HFFc6 (cell line): Measurements from ENCODE around the gene UBE2Q1. TPM values are rescaled to one million over a fixed set of nuclear protein-coding genes. Genes with fewer than 3 reads are reported as not detected.

Source experiments
- DNase-seq: peaks from one replicate; pipeline ENCODE4 v3.0.0-alpha.2; 2018
- H3K27ac Mint-ChIP-seq: 2 replicates; pipeline ENCODE4 v1.8.0; 2020; ENCODE audit warnings: mild to moderate bottlenecking, mixed read lengths
- H3K27me3 Mint-ChIP-seq: 2 replicates; pipeline ENCODE4 v1.8.0; 2021; ENCODE audit warnings: mild to moderate bottlenecking, moderate library complexity, mixed read lengths; ENCODE audit not compliant: insufficient read depth
- H3K36me3 Mint-ChIP-seq: 2 replicates; pipeline ENCODE4 v1.8.0; 2021; ENCODE audit warnings: low read depth, mixed read lengths
- H3K4me1 Mint-ChIP-seq: 2 replicates; pipeline ENCODE4 v1.8.0; 2020; ENCODE audit warnings: low read depth, mixed read lengths
- H3K4me3 Mint-ChIP-seq: 2 replicates; pipeline ENCODE4 v1.8.0; 2020; ENCODE audit warnings: mild to moderate bottlenecking, moderate library complexity, mixed read lengths
- H3K9me3 Mint-ChIP-seq: 2 replicates; pipeline ENCODE4 v1.8.0; 2020; ENCODE audit warnings: mild to moderate bottlenecking, mixed read lengths
- CTCF ChIP-seq: fragments of 200-600 bp; sonication (generic); IDR thresholded peaks from 2 replicates; pipeline ENCODE4 v1.5.0; 2021; ENCODE audit warnings: antibody characterized with exemption, mild to moderate bottlenecking
- total RNA-seq, 6 experiments: library from RNA; stranded (reverse); fragmentation: NEBNext Ultra II Directional; extraction: Animal tissue kit (Norgen Biotek cat#: 25700); gene quantifications; 2 replicates in 1 of 6; 3 replicates in 5 of 6; pipeline ENCODE4 v1.2.3, GENCODE V29; 2021

The UBE2Q1 gene
- total RNA-seq, 6 experiments from 2014 or later = 72.6 to 101 (median 91.5) TPM

GRCh38 chr1:154556422-154556821 lies 2.0 kb downstream of the UBE2Q1 start:
- peaks cover 49% of the 10 kb centered on the region for H3K36me3 Mint-ChIP-seq
- peak overlapping the region; percentile 53 for H3K27ac Mint-ChIP-seq

GRCh38 chr1:154553056-154554030 lies 5.1 kb downstream of the UBE2Q1 start:
- no peak for TF ChIP-seq CTCF
- Mint-ChIP-seq H3K27me3 (peaks cover 1% of the 10 kb centered on the region; the same call in 1 of the 2 replicates), H3K27ac (peak overlapping the region; percentile 38; the same call in 1 of the 2 replicates), H3K36me3 (peaks cover 63% of the 10 kb centered on the region), H3K9me3 (no peaks in the 10 kb centered on the region), H3K4me3 (no peak overlapping the region), H3K4me1 (peaks cover 38% of the 10 kb centered on the region)
- no peak for DNase-seq

More at GRCh38 chr1:154556422-154556821, 2.0 kb downstream of the UBE2Q1 start:
- Mint-ChIP-seq H3K27me3 (no peaks in the 10 kb centered on the region), H3K9me3 (no peaks in the 10 kb centered on the region), H3K4me1 (peaks cover 39% of the 10 kb centered on the region), H3K4me3 (peak overlapping the region; percentile 94)
- DNase-seq = peak; percentile 18
- TF ChIP-seq CTCF = no peak

- Mint-ChIP-seq H3K27me3 (peaks cover 1% of the 10 kb centered on the region; the same call in 1 of the 2 replicates), H3K4me1 (peaks cover 43% of the 10 kb centered on the region), H3K27ac (no peak overlapping the region), H3K9me3 (no peaks in the 10 kb centered on the region), H3K4me3 (no peak overlapping the region), H3K36me3 (peaks cover 54% of the 10 kb centered on the region)
- DNase-seq = no peak
- TF ChIP-seq CTCF = no peak
Measured at GRCh38 chr1:154552036-154552435, 6.4 kb downstream of the UBE2Q1 start.

- peaks cover 39% of the 10 kb centered on the region for H3K4me1 Mint-ChIP-seq
- H3K4me3 Mint-ChIP-seq = no peak overlapping the region
- no peak for DNase-seq
- H3K27ac Mint-ChIP-seq = no peak overlapping the region
- TF ChIP-seq CTCF = no peak
- H3K27me3 Mint-ChIP-seq = peaks cover 1% of the 10 kb centered on the region; the same call in 1 of the 2 replicates
- H3K36me3 Mint-ChIP-seq = peaks cover 54% of the 10 kb centered on the region
- no peaks in the 10 kb centered on the region for H3K9me3 Mint-ChIP-seq
Measured at GRCh38 chr1:154551474-154551873, 7.0 kb downstream of the UBE2Q1 start.

- peak overlapping the region; percentile 8; the same call in 1 of the 2 replicates for H3K27ac Mint-ChIP-seq
- H3K27me3 Mint-ChIP-seq = peaks cover 1% of the 10 kb centered on the region; the same call in 1 of the 2 replicates
- peaks cover 47% of the 10 kb centered on the region for H3K36me3 Mint-ChIP-seq
Measured at GRCh38 chr1:154550657-154551056, 7.8 kb downstream of the UBE2Q1 start.

More at GRCh38 chr1:154550657-154551056, 7.8 kb downstream of the UBE2Q1 start:
- Mint-ChIP-seq H3K4me1 (peaks cover 31% of the 10 kb centered on the region), H3K4me3 (no peak overlapping the region), H3K9me3 (no peaks in the 10 kb centered on the region)
- DNase-seq = no peak
- no peak for TF ChIP-seq CTCF
